ENCODE results near the gene ROBO2.

Gene ROBO2

DNA sequence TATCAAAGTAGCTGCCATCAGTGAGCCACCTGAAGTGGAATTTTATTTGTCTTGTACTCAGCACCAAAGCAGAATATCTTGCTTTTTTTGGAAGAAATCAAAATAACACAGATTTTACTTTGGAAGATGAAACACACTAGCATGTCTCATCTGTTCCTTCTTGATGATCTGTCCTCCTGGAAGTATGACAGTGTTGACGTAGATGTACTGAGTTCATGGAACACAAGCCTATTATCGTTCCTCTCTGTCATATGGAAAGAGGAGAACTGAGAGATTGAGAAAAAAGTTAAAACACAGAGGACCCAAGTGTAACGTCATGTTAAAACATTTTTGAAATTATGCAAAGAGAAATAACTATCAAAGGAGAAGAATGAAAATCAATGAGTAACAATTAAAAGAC lies 340.2 kb downstream of the ROBO2 start:
- H2BK120ac ChIP-seq (ENCODE audit: insufficient read depth, low read length, poor library complexity) = no peak overlapping the region
- WGBS (ENCODE audit: extremely low coverage, insufficient coverage, insufficient read length) = no CpG with 5 or more reads among the region's 3 CpGs
- H2AFZ ChIP-seq (ENCODE audit: insufficient read depth, low read length, poor library complexity) = no peak overlapping the region
- H3K4me2 ChIP-seq (ENCODE audit: low read length) = no peak overlapping the region
- H4K8ac ChIP-seq (ENCODE audit: low read depth, low read length) = no peak overlapping the region
- H3K27me3 ChIP-seq (ENCODE audit: insufficient read depth, low read length) = no peaks in the 10 kb centered on the region
- H2BK5ac ChIP-seq (ENCODE audit: low read depth, low read length, poor library complexity) = no peak overlapping the region
- no peak overlapping the region for H3K14ac ChIP-seq (ENCODE audit: low read length)
- no peaks in the 10 kb centered on the region for H3K9me3 ChIP-seq (ENCODE audit: insufficient read depth, low read depth, low read length)
- no peak overlapping the region for H4K91ac ChIP-seq (ENCODE audit: low read depth, low read length)
- no peaks in the 10 kb centered on the region for H3K79me2 ChIP-seq (ENCODE audit: control insufficient read depth, insufficient read depth, low read length, poor library complexity)
- H3K36me3 ChIP-seq (ENCODE audit: control insufficient read depth in 1 of 2, insufficient read depth in 2 of 2, low read length in 2 of 2) = no peaks in the 10 kb centered on the region
- H3K27ac ChIP-seq (ENCODE audit: low read depth, low read length) = no peak overlapping the region
- H3K79me1 ChIP-seq (ENCODE audit: low read length) = no peaks in the 10 kb centered on the region
- H3K4ac ChIP-seq (ENCODE audit: low read depth, low read length) = no peak overlapping the region
- no peak for DNase-seq
- H3K9ac ChIP-seq (ENCODE audit: low read length) = no peak overlapping the region
- no peak overlapping the region for H3K18ac ChIP-seq (ENCODE audit: low read length)
- H2BK12ac ChIP-seq (ENCODE audit: low read length) = no peak overlapping the region
- H3K4me1 ChIP-seq (ENCODE audit: control insufficient read depth in 1 of 2, insufficient read depth in 2 of 2, low read length in 2 of 2) = no peaks in the 10 kb centered on the region
- H2AK5ac ChIP-seq (ENCODE audit: low read length) = no peak overlapping the region
- H3K23ac ChIP-seq (ENCODE audit: low read length) = no peak overlapping the region
- no peak overlapping the region for H3K4me3 ChIP-seq (ENCODE audit: low read depth, low read length)
- no peak overlapping the region for H4K12ac ChIP-seq (ENCODE audit: low read depth, low read length)

DNA sequence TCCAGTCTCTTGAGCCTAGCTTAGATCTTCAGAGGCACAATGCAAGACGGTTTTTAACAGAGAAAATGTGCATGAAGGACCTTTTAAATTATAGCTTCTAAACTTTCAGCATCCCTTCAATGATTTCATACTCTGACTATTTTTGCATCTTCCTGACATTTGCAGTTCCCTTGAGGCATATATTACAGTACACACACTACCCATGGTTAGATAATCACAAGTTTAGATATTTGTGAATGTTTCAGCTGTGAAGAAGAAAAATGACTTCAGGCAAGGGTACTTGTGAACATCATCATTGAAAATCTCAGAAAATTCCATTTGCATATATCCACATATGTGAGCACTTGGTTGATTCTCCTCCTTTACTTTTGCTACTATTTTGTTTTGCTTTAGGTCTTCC lies 341.5 kb downstream of the ROBO2 start:
- Histone ChIP-seq H2BK12ac (ENCODE audit: low read length) (no peak overlapping the region), H4K91ac (ENCODE audit: low read depth, low read length) (no peak overlapping the region), H3K9me3 (ENCODE audit: insufficient read depth, low read depth, low read length) (no peaks in the 10 kb centered on the region), H2AFZ (ENCODE audit: insufficient read depth, low read length, poor library complexity) (no peak overlapping the region), H3K36me3 (ENCODE audit: control insufficient read depth in 1 of 2, insufficient read depth in 2 of 2, low read length in 2 of 2) (no peaks in the 10 kb centered on the region), H3K79me2 (ENCODE audit: control insufficient read depth, insufficient read depth, low read length, poor library complexity) (no peaks in the 10 kb centered on the region), H3K9ac (ENCODE audit: low read length) (no peak overlapping the region), H2BK5ac (ENCODE audit: low read depth, low read length, poor library complexity) (no peak overlapping the region), H2BK120ac (ENCODE audit: insufficient read depth, low read length, poor library complexity) (no peak overlapping the region), H3K4ac (ENCODE audit: low read depth, low read length) (no peak overlapping the region), H4K8ac (ENCODE audit: low read depth, low read length) (no peak overlapping the region), H2AK5ac (ENCODE audit: low read length) (no peak overlapping the region), H3K79me1 (ENCODE audit: low read length) (no peaks in the 10 kb centered on the region), H3K14ac (ENCODE audit: low read length) (no peak overlapping the region), H3K27ac (ENCODE audit: low read depth, low read length) (no peak overlapping the region), H3K23ac (ENCODE audit: low read length) (no peak overlapping the region), H3K18ac (ENCODE audit: low read length) (no peak overlapping the region), H3K4me3 (ENCODE audit: low read depth, low read length) (no peak overlapping the region), H3K4me2 (ENCODE audit: low read length) (no peak overlapping the region), H4K12ac (ENCODE audit: low read depth, low read length) (no peak overlapping the region), H3K27me3 (ENCODE audit: insufficient read depth, low read length) (no peaks in the 10 kb centered on the region), H3K4me1 (ENCODE audit: control insufficient read depth in 1 of 2, insufficient read depth in 2 of 2, low read length in 2 of 2) (no peaks in the 10 kb centered on the region)
- WGBS (ENCODE audit: extremely low coverage, insufficient coverage, insufficient read length) = no CpG with 5 or more reads among the region's 1 CpG
- no peak for DNase-seq

- Histone ChIP-seq H3K23ac (ENCODE audit: low read length) (no peak overlapping the region), H2AK5ac (ENCODE audit: low read length) (no peak overlapping the region), H2BK12ac (ENCODE audit: low read length) (no peak overlapping the region), H3K14ac (ENCODE audit: low read length) (no peak overlapping the region), H2BK120ac (ENCODE audit: insufficient read depth, low read length, poor library complexity) (no peak overlapping the region), H3K9me3 (ENCODE audit: insufficient read depth, low read depth, low read length) (no peaks in the 10 kb centered on the region), H2AFZ (ENCODE audit: insufficient read depth, low read length, poor library complexity) (no peak overlapping the region), H4K91ac (ENCODE audit: low read depth, low read length) (no peak overlapping the region), H3K9ac (ENCODE audit: low read length) (no peak overlapping the region), H3K4me3 (ENCODE audit: low read depth, low read length) (no peak overlapping the region), H3K18ac (ENCODE audit: low read length) (no peak overlapping the region), H2BK5ac (ENCODE audit: low read depth, low read length, poor library complexity) (no peak overlapping the region), H3K4me1 (ENCODE audit: control insufficient read depth in 1 of 2, insufficient read depth in 2 of 2, low read length in 2 of 2) (no peaks in the 10 kb centered on the region), H3K36me3 (ENCODE audit: control insufficient read depth in 1 of 2, insufficient read depth in 2 of 2, low read length in 2 of 2) (no peaks in the 10 kb centered on the region), H4K8ac (ENCODE audit: low read depth, low read length) (no peak overlapping the region), H3K79me2 (ENCODE audit: control insufficient read depth, insufficient read depth, low read length, poor library complexity) (no peaks in the 10 kb centered on the region), H3K27me3 (ENCODE audit: insufficient read depth, low read length) (no peaks in the 10 kb centered on the region), H4K12ac (ENCODE audit: low read depth, low read length) (no peak overlapping the region), H3K79me1 (ENCODE audit: low read length) (no peaks in the 10 kb centered on the region), H3K4ac (ENCODE audit: low read depth, low read length) (no peak overlapping the region), H3K4me2 (ENCODE audit: low read length) (no peak overlapping the region), H3K27ac (ENCODE audit: low read depth, low read length) (no peak overlapping the region)
- no CpG with 5 or more reads among the region's 5 CpGs for whole genome bisulfite sequencing (ENCODE audit: extremely low coverage, insufficient coverage, insufficient read length)
- no peak for DNase-seq
Measured at GRCh38 chr3:77392181-77392580, 352.3 kb downstream of the ROBO2 start.

DNA sequence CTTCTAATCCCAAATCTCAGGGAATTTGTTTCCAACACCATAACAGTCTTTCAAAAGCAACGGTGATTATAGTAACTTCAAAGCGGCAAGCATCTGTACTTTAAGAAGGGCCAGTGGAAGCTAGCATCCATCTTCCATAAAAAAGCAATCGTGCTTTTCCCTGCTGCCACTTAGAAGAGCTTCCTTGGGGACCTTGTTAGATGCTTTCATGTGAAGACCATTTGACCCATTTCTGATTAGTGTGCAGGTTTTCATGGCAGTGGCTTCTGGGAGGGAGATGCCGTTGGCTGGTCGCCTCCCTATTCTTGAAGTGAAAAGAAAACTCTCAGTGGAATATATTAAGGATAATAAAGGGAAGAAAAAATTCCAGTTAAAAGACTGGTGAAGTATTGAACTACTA lies 354.1 kb downstream of the ROBO2 start:
- WGBS (ENCODE audit: extremely low coverage, insufficient coverage, insufficient read length) = no CpG with 5 or more reads among the region's 5 CpGs
- no peaks in the 10 kb centered on the region for H3K4me1 ChIP-seq (ENCODE audit: control insufficient read depth in 1 of 2, insufficient read depth in 2 of 2, low read length in 2 of 2)
- no peak overlapping the region for H2AK5ac ChIP-seq (ENCODE audit: low read length)
- H2BK5ac ChIP-seq (ENCODE audit: low read depth, low read length, poor library complexity) = no peak overlapping the region
- H4K12ac ChIP-seq (ENCODE audit: low read depth, low read length) = no peak overlapping the region
- H3K79me2 ChIP-seq (ENCODE audit: control insufficient read depth, insufficient read depth, low read length, poor library complexity) = no peaks in the 10 kb centered on the region
- H3K27ac ChIP-seq (ENCODE audit: low read depth, low read length) = no peak overlapping the region
- H3K4ac ChIP-seq (ENCODE audit: low read depth, low read length) = no peak overlapping the region
- no peak overlapping the region for H4K8ac ChIP-seq (ENCODE audit: low read depth, low read length)
- no peaks in the 10 kb centered on the region for H3K79me1 ChIP-seq (ENCODE audit: low read length)
- H2AFZ ChIP-seq (ENCODE audit: insufficient read depth, low read length, poor library complexity) = no peak overlapping the region
- no peaks in the 10 kb centered on the region for H3K9me3 ChIP-seq (ENCODE audit: insufficient read depth, low read depth, low read length)
- H3K36me3 ChIP-seq (ENCODE audit: control insufficient read depth in 1 of 2, insufficient read depth in 2 of 2, low read length in 2 of 2) = no peaks in the 10 kb centered on the region
- H3K23ac ChIP-seq (ENCODE audit: low read length) = no peak overlapping the region
- no peaks in the 10 kb centered on the region for H3K27me3 ChIP-seq (ENCODE audit: insufficient read depth, low read length)
- no peak overlapping the region for H3K14ac ChIP-seq (ENCODE audit: low read length)
- H2BK12ac ChIP-seq (ENCODE audit: low read length) = no peak overlapping the region
- H3K4me3 ChIP-seq (ENCODE audit: low read depth, low read length) = no peak overlapping the region
- no peak overlapping the region for H4K91ac ChIP-seq (ENCODE audit: low read depth, low read length)
- H3K18ac ChIP-seq (ENCODE audit: low read length) = no peak overlapping the region
- H2BK120ac ChIP-seq (ENCODE audit: insufficient read depth, low read length, poor library complexity) = no peak overlapping the region
- no peak for DNase-seq
- H3K4me2 ChIP-seq (ENCODE audit: low read length) = no peak overlapping the region
- no peak overlapping the region for H3K9ac ChIP-seq (ENCODE audit: low read length)

All from trophoblast cell (in vitro differentiated cells and primary cell).